CD4-positive, alpha-beta T cell treated with Interleukin-17A for 1 hour (primary cell): Measurements from ENCODE around the gene TRIM42.

ENCODE experiments used
- DNase-seq: peaks from one replicate; pipeline ENCODE4 v3.0.0-alpha.2; 2020

The TRIM42 gene

DNA sequence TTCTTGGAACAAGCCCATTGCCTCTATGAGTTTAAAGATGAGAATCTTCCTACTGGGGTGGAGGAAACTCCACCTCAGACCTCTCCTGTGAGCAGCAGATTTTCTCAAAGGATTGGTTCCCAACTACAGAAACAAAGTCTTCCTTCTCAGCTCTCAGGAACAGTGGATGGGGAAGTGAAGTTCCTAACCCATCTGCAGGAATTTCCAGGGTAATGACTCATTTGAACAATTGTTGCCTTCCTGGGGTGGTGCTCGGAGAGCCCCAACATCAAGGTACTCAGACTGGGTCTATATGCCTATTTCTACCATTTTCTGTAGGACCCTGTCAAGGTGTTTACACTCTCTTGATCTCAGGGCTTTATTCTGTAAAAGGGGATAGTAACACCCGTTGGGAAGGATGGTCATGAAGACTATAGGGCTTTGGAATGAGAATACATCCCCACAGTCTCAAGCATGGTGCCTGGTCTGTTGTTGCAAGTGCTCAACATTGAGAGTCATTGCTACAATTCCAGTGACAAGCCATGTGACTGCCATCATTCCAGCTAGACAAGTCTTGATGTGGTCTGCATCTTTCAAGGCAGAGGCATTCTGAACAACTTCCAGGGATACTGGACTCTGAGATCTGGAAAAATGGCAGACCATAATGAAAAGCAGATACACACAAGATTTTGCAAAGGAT lies 33.0 kb downstream of the TRIM42 start:
- DNase-seq: no peak

- no peak for DNase-seq
Measured at GRCh38 chr3:140711390-140712035, 33.6 kb downstream of the TRIM42 start.

GRCh38 chr3:140712301-140712700 lies 34.4 kb downstream of the TRIM42 start:
- no peak for DNase-seq

GRCh38 chr3:140715035-140715434 lies 37.2 kb downstream of the TRIM42 start:
- no peak for DNase-seq

GRCh38 chr3:140717921-140718320 lies 40.1 kb downstream of the TRIM42 start:
- no peak for DNase-seq

- no peak for DNase-seq
Measured at GRCh38 chr3:140719841-140720614, 42.2 kb downstream of the TRIM42 start.

DNA sequence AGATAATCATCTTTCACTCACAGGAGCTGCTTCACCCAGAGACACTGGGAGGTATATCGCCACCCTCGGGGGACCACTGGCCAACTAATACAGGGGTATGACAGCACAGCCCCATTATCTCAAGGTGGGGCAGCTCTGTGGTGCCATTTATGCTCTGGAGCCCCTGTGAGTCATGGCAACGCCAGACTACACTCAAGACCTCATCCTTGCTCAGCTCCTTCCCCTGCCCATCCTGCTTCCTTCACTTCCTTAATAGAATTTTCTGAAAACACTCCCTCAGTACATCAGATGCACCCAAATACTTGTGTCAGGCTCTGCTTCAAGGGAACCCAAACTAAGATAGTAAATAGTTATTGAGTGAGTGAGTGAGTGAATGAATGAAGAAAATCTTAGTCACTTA lies 45.7 kb downstream of the TRIM42 start:
- DNase-seq: no peak

DNA sequence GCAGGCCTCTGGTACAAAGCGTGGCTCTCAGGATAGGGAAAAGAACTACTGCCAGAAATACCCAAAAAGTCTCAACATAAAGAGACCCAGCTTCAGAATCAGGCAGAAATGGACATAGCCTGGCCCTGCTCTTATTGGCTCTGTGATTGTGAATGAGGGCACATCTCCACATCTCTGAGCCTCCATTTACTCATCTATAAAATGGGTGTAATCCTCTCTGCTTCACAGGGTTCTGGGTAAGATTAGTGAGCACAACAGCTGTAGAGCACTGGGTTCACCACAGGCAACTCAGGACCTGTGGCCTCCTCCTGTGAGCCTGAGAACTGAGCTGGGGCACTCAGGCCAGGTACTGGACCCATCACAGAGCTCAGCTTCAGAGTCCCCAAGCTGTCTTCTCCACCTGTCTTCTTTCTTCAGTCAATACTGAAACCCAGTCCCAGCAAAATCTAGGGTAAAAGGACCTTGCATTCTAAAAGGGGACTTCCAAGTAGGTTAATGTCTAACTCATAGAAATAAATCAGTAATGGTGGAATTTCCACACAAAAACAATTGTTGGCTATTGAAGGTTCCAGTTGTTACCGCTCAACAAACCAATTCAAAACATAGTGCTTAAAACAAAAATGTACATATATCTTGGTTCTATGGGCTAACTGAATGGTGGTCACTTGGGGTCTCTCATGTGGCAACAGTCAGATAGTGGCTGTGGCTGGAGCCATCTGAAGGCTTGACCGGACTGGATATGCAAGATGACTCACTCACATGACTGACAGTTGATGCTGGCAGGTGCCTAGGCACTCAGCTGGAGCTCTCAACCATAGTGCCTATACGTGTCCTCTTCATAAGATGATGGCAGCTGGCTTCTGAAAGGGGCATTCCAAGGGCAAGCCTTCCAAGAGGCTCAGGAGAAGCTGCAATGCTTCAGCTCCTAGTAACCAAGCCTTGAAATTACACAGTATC lies 47.3 kb downstream of the TRIM42 start:
- DNase-seq: no peak

GRCh38 chr3:140726066-140726465 lies 48.2 kb downstream of the TRIM42 start:
- no peak for DNase-seq

DNA sequence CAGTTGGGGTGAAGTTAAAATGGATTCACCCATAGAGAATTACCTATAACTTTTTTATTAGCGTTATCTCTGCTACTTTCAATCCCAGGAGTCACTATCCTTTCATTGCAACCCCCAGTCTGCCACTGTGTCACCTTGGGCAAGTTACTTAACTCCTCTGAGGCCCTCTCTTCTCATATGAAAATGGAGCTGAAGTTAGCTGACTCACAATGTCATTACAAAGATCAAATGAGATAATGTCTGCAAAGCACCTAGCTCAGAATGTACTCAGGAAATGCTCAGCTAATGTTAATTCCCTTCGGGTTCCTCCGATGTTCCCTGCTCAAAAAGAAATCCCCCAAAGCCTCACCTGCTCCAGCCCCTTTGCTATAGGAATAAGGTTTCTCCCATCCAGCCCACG lies 50.0 kb downstream of the TRIM42 start:
- no peak for DNase-seq

DNA sequence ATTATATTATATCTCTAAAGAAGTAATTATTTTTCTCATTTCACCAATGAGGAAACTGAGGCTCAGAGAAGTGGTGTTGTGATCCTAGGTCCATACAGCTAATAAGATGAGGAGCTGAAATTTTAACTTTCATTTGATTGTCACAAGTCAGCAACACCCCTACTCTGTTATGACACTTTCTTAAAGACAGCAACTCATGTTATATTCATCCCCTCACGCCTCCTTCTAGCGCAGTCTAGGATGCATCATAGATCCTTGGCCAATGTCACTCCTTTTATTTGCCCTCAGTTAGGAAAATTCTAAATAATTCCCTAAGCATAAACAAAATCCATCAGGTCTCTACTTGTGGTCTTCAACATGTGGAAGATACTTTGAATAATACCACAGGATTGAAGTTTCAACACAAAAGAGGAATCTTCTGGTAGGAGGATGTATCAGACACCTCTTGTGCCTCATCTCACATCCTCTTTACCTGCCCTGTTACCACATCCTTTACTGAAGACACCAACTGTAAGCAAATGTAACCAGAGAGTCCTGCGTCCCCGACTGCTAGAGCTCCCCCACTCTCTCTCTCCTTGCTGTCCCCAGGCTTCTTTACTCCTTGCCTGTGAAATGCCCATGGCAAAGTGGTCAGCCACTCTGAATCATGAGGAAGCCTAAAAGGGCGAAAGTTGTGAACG lies 53.7 kb downstream of the TRIM42 start:
- no peak for DNase-seq

- DNase-seq: no peak
Measured at GRCh38 chr3:140733623-140734022, 55.8 kb downstream of the TRIM42 start.

DNA sequence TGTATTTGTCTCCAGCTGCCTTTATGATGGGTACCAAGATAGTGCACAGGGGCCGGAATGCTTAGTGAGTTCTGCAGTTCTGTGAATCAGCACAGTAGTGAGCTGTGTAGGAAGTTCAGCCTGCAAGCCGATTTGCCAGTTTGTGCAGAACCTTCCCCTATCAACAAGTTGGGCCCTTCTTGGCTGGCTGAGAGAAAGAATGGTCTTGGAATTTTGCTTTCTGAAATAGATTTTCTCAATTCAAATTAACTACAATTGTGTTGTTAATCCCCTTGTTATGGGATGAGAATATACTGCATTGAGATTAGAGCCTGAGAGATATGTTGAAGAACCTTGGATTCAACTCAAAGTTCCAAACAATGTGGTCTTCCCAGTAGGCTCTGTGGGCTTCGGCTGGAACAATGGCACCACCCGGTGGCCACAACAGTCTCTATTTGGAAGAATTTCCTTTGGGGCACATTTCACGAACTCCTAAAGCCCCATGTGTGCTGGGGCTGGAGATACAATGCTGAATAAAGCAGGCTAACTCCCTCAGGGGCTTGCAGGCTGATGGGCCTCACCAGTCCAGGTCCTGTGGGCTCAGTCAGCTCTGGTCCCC lies 59.1 kb downstream of the TRIM42 start:
- no peak for DNase-seq

GRCh38 chr3:140742116-140742515 lies 64.3 kb downstream of the TRIM42 start:
- no peak for DNase-seq

GRCh38 chr3:140748171-140748570 lies 70.3 kb downstream of the TRIM42 start:
- no peak for DNase-seq

- DNase-seq: no peak
Measured at GRCh38 chr3:140748903-140749302, 71.0 kb downstream of the TRIM42 start.
